ENCODE results near the gene GRXCR2. TPM values are rescaled to one million over a fixed set of nuclear protein-coding genes. Genes with fewer than 3 reads are reported as not detected.

GRXCR2 gene
- total RNA-seq, 1 donor from 2014 or later, result not detected

DNA sequence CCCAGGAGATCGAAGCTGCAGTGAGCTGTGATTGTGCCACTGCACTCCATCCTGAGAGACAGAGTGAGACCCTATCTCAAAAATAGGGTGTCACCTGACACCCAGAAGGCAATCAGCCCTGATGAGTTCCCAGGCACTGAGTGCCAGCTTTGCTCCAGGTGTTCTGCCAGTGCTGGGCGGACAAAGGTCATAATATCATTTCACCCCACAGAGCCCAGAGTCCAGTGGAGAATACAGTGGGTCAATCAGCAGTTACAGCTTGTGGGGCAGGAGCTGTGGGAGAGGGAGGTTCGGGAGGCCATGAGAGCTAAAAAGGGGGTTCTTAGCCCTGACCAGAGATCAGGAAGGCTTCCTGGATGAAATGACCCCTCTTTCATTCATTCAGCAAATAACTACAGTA, 39.2 kb upstream of the GRXCR2 start:
- no peaks in the 10 kb centered on the region for H3K36me3 Mint-ChIP-seq (ENCODE audit: low read depth, unreplicated experiment)
- no peak overlapping the region for H3K4me3 Mint-ChIP-seq (ENCODE audit: unreplicated experiment)
- peaks cover 3% of the 10 kb centered on the region for H3K27me3 Mint-ChIP-seq (ENCODE audit: unreplicated experiment)
- TF ChIP-seq, protein P1, sequence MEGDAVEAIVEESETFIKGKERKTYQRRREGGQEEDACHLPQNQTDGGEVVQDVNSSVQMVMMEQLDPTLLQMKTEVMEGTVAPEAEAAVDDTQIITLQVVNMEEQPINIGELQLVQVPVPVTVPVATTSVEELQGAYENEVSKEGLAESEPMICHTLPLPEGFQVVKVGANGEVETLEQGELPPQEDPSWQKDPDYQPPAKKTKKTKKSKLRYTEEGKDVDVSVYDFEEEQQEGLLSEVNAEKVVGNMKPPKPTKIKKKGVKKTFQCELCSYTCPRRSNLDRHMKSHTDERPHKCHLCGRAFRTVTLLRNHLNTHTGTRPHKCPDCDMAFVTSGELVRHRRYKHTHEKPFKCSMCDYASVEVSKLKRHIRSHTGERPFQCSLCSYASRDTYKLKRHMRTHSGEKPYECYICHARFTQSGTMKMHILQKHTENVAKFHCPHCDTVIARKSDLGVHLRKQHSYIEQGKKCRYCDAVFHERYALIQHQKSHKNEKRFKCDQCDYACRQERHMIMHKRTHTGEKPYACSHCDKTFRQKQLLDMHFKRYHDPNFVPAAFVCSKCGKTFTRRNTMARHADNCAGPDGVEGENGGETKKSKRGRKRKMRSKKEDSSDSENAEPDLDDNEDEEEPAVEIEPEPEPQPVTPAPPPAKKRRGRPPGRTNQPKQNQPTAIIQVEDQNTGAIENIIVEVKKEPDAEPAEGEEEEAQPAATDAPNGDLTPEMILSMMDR (IDR thresholded peaks at IDR 0.05; ENCODE audit: unreplicated experiment), result no peak
- no peaks in the 10 kb centered on the region for H3K9me3 Mint-ChIP-seq (ENCODE audit: unreplicated experiment)
- no peak for DNase-seq (ENCODE audit: low spot score)
- H3K27ac Mint-ChIP-seq (ENCODE audit: unreplicated experiment), result no peak overlapping the region
- H3K4me1 Mint-ChIP-seq (ENCODE audit: unreplicated experiment), result no peaks in the 10 kb centered on the region

DNA sequence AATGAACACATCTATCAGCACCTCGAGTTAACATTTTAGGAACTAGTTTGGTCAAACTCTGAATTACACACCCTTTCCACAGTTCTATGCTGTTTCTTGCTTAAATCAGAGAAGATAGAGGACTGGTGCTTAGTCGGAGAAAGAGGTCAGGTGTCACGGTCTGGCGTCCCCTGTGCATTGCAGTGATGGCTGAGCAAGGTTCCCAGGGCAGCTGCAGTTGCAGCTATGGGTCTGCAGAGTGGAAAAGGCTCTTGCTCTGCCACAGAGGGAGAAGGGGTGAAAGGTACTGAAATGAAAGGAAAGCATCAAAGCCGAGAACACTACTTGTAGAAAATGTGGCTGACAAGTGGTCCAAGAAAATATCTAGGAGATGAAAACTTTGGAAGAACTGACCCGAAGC, 38.4 kb upstream of the GRXCR2 start:
- H3K4me1 Mint-ChIP-seq (ENCODE audit: unreplicated experiment), result no peaks in the 10 kb centered on the region
- H3K27ac Mint-ChIP-seq (ENCODE audit: unreplicated experiment), result no peak overlapping the region
- H3K4me3 Mint-ChIP-seq (ENCODE audit: unreplicated experiment), result no peak overlapping the region
- H3K36me3 Mint-ChIP-seq (ENCODE audit: low read depth, unreplicated experiment), result no peaks in the 10 kb centered on the region
- H3K27me3 Mint-ChIP-seq (ENCODE audit: unreplicated experiment), result peaks cover 3% of the 10 kb centered on the region
- TF ChIP-seq, protein P1 (IDR thresholded peaks at IDR 0.05; ENCODE audit: unreplicated experiment), result no peak
- no peak for DNase-seq (ENCODE audit: low spot score)
- no peaks in the 10 kb centered on the region for H3K9me3 Mint-ChIP-seq (ENCODE audit: unreplicated experiment)

DNA sequence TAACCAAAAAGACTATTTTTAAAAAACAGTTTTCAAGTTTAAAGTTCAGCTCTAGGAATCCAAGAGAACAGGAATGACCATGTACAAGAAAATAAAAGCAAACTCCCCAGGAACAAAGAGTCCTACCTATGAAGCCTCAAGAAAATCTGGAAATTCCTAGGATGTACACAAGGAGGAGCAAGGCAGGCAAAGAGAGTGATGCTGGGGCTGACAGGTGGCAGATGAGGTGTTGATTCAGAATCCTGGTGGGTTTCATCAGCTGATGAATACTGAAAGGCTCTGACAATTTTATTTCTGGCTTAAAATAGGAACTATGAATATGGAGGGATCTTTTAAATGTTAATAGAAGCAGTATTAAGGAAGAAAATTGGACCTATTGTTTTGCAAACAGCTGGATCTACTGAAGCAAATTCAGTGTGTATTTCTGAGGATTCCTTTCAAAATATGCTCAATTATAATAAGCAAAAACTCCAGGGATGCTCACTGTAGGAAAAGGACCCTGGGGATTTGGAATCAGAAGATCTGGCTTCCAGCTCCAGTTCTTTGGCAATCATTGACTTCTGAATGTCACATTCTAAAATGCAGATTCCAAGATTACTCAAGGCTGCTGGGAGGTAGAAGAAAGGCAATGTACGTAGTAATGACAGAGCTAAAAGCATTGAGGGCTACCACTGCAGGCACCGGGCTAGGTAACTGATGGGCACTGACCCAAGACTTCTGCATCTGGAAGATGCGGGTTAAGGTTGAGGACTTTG, 35.6 kb upstream of the GRXCR2 start:
- no peak for DNase-seq (ENCODE audit: low spot score)

DNA sequence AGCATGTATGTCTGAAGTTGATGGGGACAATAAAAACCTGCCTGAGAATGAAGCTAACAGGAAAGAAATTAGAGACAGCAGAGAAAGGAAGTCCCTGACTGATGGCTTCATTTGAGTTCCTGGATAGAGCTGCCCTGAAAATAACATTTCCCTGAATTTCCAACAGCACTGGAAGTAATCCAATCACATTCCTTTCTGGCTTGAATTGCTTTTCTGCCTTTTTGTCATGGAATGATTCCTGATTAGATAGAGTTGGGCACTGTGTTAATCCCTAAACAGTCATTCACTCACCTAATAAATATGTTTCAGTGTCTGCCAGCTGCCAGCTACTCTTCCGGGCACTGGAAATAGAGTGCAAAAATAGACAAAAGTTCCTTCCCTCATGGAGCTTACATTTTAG, 33.6 kb upstream of the GRXCR2 start:
- Mint-ChIP-seq H3K36me3 (ENCODE audit: low read depth, unreplicated experiment) (no peaks in the 10 kb centered on the region), H3K27me3 (ENCODE audit: unreplicated experiment) (peaks cover 3% of the 10 kb centered on the region), H3K4me1 (ENCODE audit: unreplicated experiment) (no peaks in the 10 kb centered on the region), H3K4me3 (ENCODE audit: unreplicated experiment) (no peak overlapping the region), H3K27ac (ENCODE audit: unreplicated experiment) (no peak overlapping the region), H3K9me3 (ENCODE audit: unreplicated experiment) (no peaks in the 10 kb centered on the region)
- no peak for DNase-seq (ENCODE audit: low spot score)
- TF ChIP-seq, protein P1 (IDR thresholded peaks at IDR 0.05; ENCODE audit: unreplicated experiment), result no peak

More for the DNA sequence above, 35.6 kb upstream of the GRXCR2 start:
- H3K4me1 Mint-ChIP-seq (ENCODE audit: unreplicated experiment), result no peaks in the 10 kb centered on the region
- H3K9me3 Mint-ChIP-seq (ENCODE audit: unreplicated experiment), result no peaks in the 10 kb centered on the region
- no peak overlapping the region for H3K4me3 Mint-ChIP-seq (ENCODE audit: unreplicated experiment)
- H3K27me3 Mint-ChIP-seq (ENCODE audit: unreplicated experiment), result peaks cover 5% of the 10 kb centered on the region
- no peak overlapping the region for H3K27ac Mint-ChIP-seq (ENCODE audit: unreplicated experiment)
- no peaks in the 10 kb centered on the region for H3K36me3 Mint-ChIP-seq (ENCODE audit: low read depth, unreplicated experiment)
- TF ChIP-seq, protein P1 (IDR thresholded peaks at IDR 0.05; ENCODE audit: unreplicated experiment), result no peak

DNA sequence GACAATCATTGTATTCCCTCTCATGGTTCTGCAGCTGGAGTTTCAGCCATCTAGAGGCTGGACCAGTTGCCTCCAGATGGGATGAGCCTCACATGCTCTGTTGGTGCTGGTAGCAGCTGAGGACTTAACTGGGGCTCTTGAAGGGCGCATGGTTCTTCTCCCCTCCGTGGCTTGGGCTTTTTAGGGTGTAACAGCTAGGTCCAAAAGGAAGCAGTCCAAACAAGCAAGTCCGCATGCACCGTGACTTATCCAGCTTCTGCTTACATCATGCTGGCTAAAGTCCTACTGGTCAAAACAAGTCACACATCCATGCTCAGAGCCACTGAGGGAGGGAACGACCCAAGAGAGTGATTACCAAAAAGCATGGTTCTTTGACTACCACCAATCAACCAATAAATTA, 31.9 kb upstream of the GRXCR2 start:
- peaks cover 5% of the 10 kb centered on the region for H3K36me3 Mint-ChIP-seq (ENCODE audit: low read depth, unreplicated experiment)
- H3K9me3 Mint-ChIP-seq (ENCODE audit: unreplicated experiment), result peaks cover 7% of the 10 kb centered on the region
- H3K27me3 Mint-ChIP-seq (ENCODE audit: unreplicated experiment), result peaks cover 4% of the 10 kb centered on the region
- no peak overlapping the region for H3K27ac Mint-ChIP-seq (ENCODE audit: unreplicated experiment)
- no peaks in the 10 kb centered on the region for H3K4me1 Mint-ChIP-seq (ENCODE audit: unreplicated experiment)
- DNase-seq (ENCODE audit: low spot score), result no peak
- TF ChIP-seq, protein P1 (IDR thresholded peaks at IDR 0.05; ENCODE audit: unreplicated experiment), result no peak
- H3K4me3 Mint-ChIP-seq (ENCODE audit: unreplicated experiment), result no peak overlapping the region

Measured in endothelial cell (in vitro differentiated cells).